GM18511 (cell line): ENCODE results near the gene ABHD1.

ENCODE experiments used
- ATAC-seq: cut with Tn5 transposase; IDR thresholded peaks from one replicate; pipeline ENCODE4 v1.9.1; 2021; ENCODE audit warnings: mild to moderate bottlenecking, moderate library complexity; ENCODE audit not compliant: unreplicated experiment

The ABHD1 gene

GRCh38 chr2:27086724-27087593 lies 36.7 kb upstream of the ABHD1 start, which contains the start of gene KHK:
Gene KHK, plus strand, starts transcription at chr2:27086772. Its CDS starts 488 bp downstream, at chr2:27087260.
- ATAC-seq, result peak; percentile 12

GRCh38 chr2:27087823-27088410 lies 35.7 kb upstream of the ABHD1 start:
- no peak for ATAC-seq

- no peak for ATAC-seq
Observed at GRCh38 chr2:27088634-27089033, 35.0 kb upstream of the ABHD1 start.

DNA sequence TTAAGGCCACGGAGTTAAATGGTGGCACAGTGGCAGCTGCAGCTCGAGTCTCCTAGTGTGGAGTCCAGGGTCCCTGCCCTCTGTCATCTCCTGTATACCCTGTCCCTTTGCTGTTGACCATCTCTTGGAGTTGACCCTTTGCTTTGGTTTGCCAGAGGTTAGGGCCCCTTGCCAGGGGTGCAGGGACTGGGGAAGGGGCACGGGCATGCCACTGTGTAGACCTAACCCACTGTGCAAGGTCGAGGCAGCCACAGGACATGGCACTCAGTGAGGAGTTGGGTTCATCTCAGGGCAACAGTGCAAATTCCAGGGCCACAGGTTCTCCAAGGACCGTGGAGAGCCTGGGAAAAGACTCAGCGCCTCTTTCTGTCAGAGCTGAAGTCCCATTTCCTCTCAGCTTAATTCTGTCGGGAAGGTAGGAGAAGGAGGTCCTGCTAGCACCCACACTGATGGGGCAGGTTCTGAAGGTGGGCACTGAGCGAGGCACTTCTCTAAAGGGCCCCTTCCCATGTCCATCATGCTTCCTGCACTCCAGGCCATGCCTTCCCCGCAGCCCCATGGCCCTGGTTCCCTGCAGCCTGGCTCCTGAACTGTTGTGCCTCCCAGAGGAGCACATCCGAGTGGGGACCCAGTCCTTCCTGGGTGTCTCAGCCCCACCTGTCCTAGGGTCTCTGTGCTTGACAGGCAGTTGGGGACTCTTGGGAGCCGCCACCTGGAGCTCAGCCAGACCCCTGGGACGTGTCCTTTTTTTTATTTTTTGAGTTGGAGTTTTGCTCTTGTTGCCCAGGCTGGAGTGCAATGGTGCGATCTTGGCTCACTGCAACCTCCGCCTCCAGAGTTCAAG lies 34.3 kb upstream of the ABHD1 start:
- ATAC-seq, result no peak

DNA sequence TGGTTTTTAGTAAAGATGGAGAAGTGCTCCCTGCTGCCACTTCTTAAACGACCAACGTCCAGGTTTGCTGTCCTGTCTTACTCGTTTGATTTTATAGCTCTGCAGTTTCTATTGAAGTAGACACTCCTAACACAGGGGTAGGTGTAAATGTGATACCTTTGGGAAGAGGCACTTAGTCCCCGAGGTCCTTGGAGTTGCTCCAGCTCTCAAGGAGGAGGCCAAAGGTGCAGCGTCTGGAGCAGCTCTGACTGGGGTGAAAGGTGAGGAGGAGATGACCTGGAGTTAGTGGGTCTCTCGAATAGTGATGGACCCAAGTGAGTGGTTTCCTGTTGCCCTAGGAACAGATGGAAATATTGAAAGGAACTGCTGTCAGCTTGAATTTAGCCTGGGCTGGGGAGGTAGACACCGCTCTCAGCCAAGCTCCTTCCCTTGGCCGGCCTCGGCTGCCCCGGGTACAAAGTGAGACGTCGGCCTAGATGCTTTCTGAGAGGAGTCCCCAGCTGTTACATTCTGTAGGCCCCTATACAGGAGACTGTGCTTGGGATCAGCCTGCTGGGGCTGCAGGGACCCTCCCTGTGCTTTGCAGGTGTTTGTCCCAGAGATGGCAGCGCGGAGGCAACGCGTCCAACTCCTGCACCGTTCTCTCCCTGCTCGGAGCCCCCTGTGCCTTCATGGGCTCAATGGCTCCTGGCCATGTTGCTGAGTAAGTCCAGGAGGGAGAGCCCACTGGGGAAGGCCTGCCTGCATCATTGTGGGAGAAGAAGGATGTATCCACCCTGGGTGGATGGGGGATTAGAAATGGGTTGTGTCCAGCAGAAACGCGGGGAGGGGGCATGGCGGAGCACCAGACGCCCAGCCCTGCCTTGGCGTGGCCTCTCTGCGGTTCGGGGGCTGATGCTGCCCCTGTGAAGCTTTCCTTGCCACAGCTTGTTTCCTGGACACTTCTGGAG lies 31.6 kb upstream of the ABHD1 start:
- ATAC-seq, result no peak

DNA sequence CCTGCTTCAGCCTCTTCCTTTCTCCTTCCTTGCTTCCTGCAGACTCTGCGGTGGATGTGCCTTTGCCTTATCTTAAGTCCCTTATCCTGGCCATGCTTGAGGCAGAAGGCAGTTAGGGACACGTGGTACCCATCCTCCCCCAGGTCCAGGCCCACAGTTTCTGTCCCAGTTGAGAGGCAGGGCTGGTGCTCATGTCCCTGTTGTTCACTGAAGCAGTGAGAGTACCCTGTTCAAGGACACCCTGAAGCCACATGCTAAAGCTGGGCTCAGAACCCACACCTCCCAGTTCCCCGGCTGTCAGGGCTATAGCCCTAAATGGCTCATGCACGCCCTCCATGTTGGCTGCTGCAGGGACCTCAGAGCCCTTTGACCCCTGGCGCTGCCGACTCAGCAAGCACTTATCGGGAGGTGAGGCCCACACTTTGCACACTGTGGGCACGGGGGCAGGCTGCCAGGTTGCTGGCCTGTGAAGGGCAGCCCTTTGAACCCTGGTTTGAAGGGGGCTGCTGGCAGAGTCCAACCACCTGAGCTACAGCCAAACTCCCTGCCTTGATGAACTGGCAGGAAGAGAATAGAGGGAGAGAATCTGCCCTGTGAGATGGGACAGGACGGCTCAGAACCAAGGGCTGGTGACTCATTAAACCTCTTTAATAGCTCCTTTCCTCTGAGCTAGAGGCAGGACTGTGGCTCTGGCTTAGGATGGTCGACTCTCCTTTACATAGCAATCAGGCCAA lies 30.8 kb upstream of the ABHD1 start:
- no peak for ATAC-seq

GRCh38 chr2:27093430-27094352 lies 29.9 kb upstream of the ABHD1 start:
- ATAC-seq, result no peak

DNA sequence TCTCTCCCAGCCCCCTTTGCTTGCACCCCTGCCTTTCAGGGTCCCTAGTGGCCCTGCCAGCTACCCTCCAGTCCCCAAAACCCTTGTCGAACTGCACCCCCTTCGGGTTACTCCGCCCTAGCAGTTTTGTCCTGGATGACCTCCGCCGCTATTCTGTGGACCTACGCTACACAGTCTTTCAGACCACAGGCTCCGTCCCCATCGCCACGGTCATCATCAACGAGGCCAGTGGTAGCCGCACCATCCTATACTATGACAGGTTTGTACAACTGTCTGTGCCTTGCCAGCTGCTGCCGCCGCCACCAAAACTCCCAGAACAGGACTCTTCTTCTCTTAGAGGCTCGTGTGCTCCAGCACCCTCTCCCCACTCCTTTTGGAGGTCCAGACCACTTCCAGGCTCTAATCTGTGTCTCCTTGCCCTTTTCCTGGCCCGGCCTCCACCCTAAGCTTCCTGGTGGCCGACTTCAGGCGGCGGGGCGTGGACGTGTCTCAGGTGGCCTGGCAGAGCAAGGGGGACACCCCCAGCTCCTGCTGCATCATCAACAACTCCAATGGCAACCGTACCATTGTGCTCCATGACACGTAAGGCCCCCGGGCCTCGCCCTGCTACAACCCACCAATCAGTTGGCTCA lies 29.1 kb upstream of the ABHD1 start:
- ATAC-seq, result no peak

GRCh38 chr2:27095427-27095744 lies 28.2 kb upstream of the ABHD1 start:
- ATAC-seq, result no peak

DNA sequence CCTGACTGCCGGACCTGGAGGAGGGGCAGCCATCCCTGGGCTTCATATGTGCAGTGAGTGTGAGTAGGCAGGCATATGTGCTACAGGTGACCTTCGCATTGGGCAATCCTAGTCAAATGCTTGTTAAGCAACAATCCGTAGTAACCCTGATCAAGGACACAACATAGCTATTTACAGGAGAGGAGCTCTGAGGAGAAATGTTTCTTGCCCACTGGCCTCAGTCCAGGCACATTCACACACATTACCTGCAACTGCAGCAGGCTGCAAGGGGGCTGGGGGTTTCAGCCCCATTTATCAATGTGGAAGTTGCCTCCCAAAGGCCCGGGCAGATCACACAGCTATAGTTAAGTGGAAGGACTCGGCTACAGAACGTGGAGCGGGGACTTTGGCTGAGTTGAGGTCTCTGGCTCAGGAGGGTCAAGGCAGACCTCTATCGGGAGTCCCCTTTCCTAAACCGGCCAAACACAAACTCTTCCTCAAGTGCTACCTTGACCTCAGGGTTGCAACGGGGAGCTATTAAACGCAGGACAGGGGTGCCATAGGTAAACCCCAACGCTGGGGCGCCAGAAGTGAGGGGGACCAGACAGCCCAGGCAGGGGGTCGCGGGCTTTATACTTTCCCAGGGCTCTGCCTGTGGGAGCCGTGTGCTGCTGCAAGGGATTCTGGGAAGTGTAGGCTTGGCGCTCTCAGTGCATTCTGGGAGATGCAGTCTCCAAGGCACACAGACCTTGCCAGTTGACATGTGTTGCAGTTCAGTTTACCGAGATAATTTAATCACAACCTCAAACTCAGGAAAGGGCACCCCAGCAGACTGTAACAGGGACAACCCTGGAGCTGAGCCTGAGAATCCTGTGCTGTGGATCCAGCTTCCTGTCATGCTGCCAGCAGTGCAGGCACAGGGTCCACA lies 27.6 kb upstream of the ABHD1 start:
- ATAC-seq, result no peak

GRCh38 chr2:27096748-27097297 lies 26.8 kb upstream of the ABHD1 start:
- ATAC-seq, result no peak

GRCh38 chr2:27097341-27097740 lies 26.3 kb upstream of the ABHD1 start:
- ATAC-seq, result no peak

- no peak for ATAC-seq
Observed at GRCh38 chr2:27099334-27099955, 24.2 kb upstream of the ABHD1 start.

- no peak for ATAC-seq
Observed at GRCh38 chr2:27100036-27100435, 23.6 kb upstream of the ABHD1 start.

DNA sequence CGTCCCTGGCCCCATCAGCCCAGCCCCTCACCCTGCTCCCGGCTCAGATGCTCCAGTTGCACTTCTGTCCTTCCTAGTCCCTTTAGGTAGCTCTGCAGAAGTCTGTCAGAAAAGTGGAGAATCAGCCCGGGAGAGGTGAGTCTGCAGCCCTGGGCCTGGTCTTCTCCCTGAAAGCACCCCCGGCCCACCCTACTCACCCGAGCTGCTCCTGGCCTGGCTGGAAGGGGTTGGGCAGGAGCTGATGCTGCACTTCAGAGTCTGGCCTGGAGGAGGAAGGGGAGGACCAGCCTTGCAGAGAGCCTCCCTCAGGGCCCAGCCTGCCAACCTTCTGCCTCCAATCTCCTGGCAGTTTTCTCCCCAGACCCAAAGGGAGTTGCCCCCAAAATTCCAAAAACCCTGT lies 21.3 kb upstream of the ABHD1 start:
- ATAC-seq, result no peak

DNA sequence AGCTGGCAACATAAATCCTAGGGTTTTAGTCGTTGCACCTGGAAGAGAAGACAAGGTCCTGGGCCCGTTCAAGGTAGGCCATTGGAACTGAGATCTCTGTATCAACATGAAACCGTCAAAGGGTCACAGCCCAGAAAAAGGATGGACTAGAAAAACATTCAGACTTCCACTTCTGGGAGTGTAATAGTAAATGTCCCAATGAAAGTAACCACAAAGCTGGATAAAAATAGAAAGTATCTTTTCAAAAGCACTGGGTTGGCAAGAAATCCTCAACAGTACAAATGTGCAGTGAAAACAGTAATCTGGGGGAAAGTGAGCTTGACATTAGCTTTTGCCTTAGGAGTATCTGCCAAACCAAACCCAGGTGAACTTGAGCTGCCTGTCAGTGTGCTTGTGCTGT lies 17.6 kb upstream of the ABHD1 start:
- ATAC-seq, result no peak

DNA sequence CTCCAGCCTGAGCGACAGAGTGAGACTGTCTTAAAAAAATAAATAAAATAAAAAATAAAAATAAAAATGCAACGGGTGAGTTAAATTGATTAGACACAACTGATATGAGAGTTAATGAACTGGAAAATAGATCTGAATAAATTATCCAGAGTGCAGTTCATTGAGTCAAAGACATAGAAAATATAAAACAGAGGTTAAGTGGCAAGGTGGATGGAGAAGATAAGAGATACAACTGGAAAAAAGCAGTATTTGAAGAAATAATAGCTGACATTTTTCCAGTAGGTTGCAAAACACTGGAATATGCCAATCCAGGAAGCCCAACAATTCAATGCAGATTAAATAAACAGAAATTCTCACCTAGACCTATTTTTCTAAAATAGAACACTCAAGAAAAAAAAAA lies 15.4 kb upstream of the ABHD1 start:
- ATAC-seq, result no peak
